WTC11 (cell line): ENCODE results near the gene COX8C. TPM values are rescaled to one million over a fixed set of nuclear protein-coding genes. Genes with fewer than 3 reads are reported as not detected.
A peak's percentile ranks its signal among the peaks of the same experiment; 100 is the strongest.

ENCODE experiments used
- ATAC-seq: fragments of 200-7000 bp; cut with Tn5 transposase; 2 replicates; pipeline ENCODE4 v1.10.0; 2021; ENCODE audit warnings: mild to moderate bottlenecking, moderate library complexity
- CTCF ChIA-PET: fragments of 300-600 bp; sonication (Branson Sonifier 250); formaldehyde crosslinking; loops from one replicate; lab custom pipeline; 2021; ENCODE audit warnings: antibody characterized with exemption; lab: Charles Lee
- POLR2A ChIA-PET: fragments of 350-600 bp; sonication (Branson Sonifier 250); formaldehyde crosslinking; loops from one replicate; lab custom pipeline; 2021; ENCODE audit warnings: antibody characterized with exemption; lab: Charles Lee
- DNase-seq: peaks from one replicate; pipeline ENCODE4 v3.0.0; 2021; ENCODE audit warnings: low spot score
- H3K27ac Mint-ChIP-seq: 2 replicates; pipeline ENCODE4 v1.8.0; 2021; ENCODE audit warnings: mixed read lengths
- H3K27me3 Mint-ChIP-seq: 2 replicates; pipeline ENCODE4 v1.8.0; 2021; ENCODE audit warnings: low read depth, mild to moderate bottlenecking, moderate library complexity, mixed read lengths
- H3K36me3 Mint-ChIP-seq: 2 replicates; pipeline ENCODE4 v1.8.0; 2021; ENCODE audit warnings: mixed read lengths
- H3K4me1 Mint-ChIP-seq: 2 replicates; pipeline ENCODE4 v1.8.0; 2022; ENCODE audit warnings: mixed read lengths
- H3K4me3 Mint-ChIP-seq: 2 replicates; pipeline ENCODE4 v1.8.0; 2021; ENCODE audit warnings: mild to moderate bottlenecking, moderate library complexity, mixed read lengths
- H3K9me3 Mint-ChIP-seq: 2 replicates; pipeline ENCODE4 v1.8.0; 2021; ENCODE audit warnings: mixed read lengths
- ATF1 ChIP-seq: sonication (generic); formaldehyde crosslinking; IDR thresholded peaks from 2 replicates; pipeline ENCODE4 v1.8.1; 2023; ENCODE audit warnings: mild to moderate bottlenecking, moderate library complexity, missing genetic modification reagents
- ESRRA ChIP-seq: sonication (generic); formaldehyde crosslinking; IDR thresholded peaks from 2 replicates; pipeline ENCODE4 v1.8.1; 2022; ENCODE audit warnings: mild to moderate bottlenecking, missing genetic modification reagents, borderline replicate concordance
- GABPB1 ChIP-seq: sonication (generic); formaldehyde crosslinking; IDR thresholded peaks from 2 replicates; pipeline ENCODE4 v1.8.1; 2023; ENCODE audit warnings: mild to moderate bottlenecking, missing genetic modification reagents
- GRHL2 ChIP-seq: fragments of 250-450 bp; sonication (Bioruptor Pico); IDR thresholded peaks from 2 replicates; pipeline ENCODE4 v1.8.0; 2022; ENCODE audit warnings: mild to moderate bottlenecking, moderate library complexity; ENCODE audit not compliant: insufficient replicate concordance, severe bottlenecking
- HMGA2 ChIP-seq: fragments of 250-450 bp; sonication (Bioruptor Pico); IDR thresholded peaks from 2 replicates; pipeline ENCODE4 v1.4.0; 2021; ENCODE audit warnings: mild to moderate bottlenecking, moderate library complexity
- JUN ChIP-seq: sonication (generic); formaldehyde crosslinking; IDR thresholded peaks from 2 replicates; pipeline ENCODE4 v1.8.0; 2023; ENCODE audit warnings: mild to moderate bottlenecking, missing genetic modification reagents
- NFE2L1 ChIP-seq: sonication (generic); formaldehyde crosslinking; IDR thresholded peaks from 2 replicates; pipeline ENCODE4 v1.8.1; 2023; ENCODE audit warnings: missing genetic modification reagents
- NR3C1 ChIP-seq: sonication (generic); formaldehyde crosslinking; conservative IDR thresholded peaks from 2 replicates; pipeline ENCODE4 v1.8.1; 2023; ENCODE audit warnings: low read depth, mild to moderate bottlenecking, missing genetic modification reagents
- RELA ChIP-seq: sonication (generic); formaldehyde crosslinking; IDR thresholded peaks from 2 replicates; pipeline ENCODE4 v1.8.1; 2022; ENCODE audit warnings: missing genetic modification reagents, mild to moderate bottlenecking, borderline replicate concordance
- TEAD4 ChIP-seq: sonication (generic); formaldehyde crosslinking; IDR thresholded peaks from 2 replicates; pipeline ENCODE4 v1.8.0; 2022; ENCODE audit warnings: mild to moderate bottlenecking, missing genetic modification reagents
- ZNF121 ChIP-seq: sonication (generic); formaldehyde crosslinking; IDR thresholded peaks from 2 replicates; pipeline ENCODE4 v1.8.0; 2023; ENCODE audit warnings: missing genetic modification reagents
- ZNF232 ChIP-seq: sonication (generic); formaldehyde crosslinking; IDR thresholded peaks from 2 replicates; pipeline ENCODE4 v1.8.0; 2022; ENCODE audit warnings: mild to moderate bottlenecking, missing genetic modification reagents
- total RNA-seq: library from RNA; stranded (reverse); gene quantifications from 3 replicates; pipeline ENCODE4 v1.2.3, GENCODE V29; 2021
- TF ChIP-seq, protein P1 (sequence below): fragments of 250-450 bp; sonication (Bioruptor Pico); IDR thresholded peaks from 2 replicates; pipeline ENCODE4 v2.1.2; 2022; ENCODE audit warnings: mild to moderate bottlenecking, moderate library complexity
- TF ChIP-seq, protein P2 (sequence below): fragments of 250-450 bp; sonication (Bioruptor Pico); conservative IDR thresholded peaks from 2 replicates; pipeline ENCODE4 v1.9.0; 2021; ENCODE audit warnings: mild to moderate bottlenecking
- TF ChIP-seq, protein P3 (sequence below): fragments of 250-450 bp; sonication (Bioruptor Pico); IDR thresholded peaks from 2 replicates; pipeline ENCODE4 v1.9.0; 2021; ENCODE audit warnings: moderate library complexity, mild to moderate bottlenecking, inconsistent platforms, borderline replicate concordance
- TF ChIP-seq, protein P4 (sequence below): sonication (generic); formaldehyde crosslinking; conservative IDR thresholded peaks from 2 replicates; pipeline ENCODE4 v1.8.1; 2022; ENCODE audit warnings: mild to moderate bottlenecking, missing genetic modification reagents
- TF ChIP-seq, protein P5 (sequence below): sonication (generic); formaldehyde crosslinking; conservative IDR thresholded peaks from 2 replicates; pipeline ENCODE4 v1.8.1; 2023; ENCODE audit warnings: mild to moderate bottlenecking, low read depth, missing genetic modification reagents, moderate library complexity
- TF ChIP-seq, protein P6 (sequence below): sonication (generic); formaldehyde crosslinking; IDR thresholded peaks from 2 replicates; pipeline ENCODE4 v1.8.1; 2023; ENCODE audit warnings: mild to moderate bottlenecking, missing genetic modification reagents, borderline replicate concordance
- TF ChIP-seq, protein P7 (sequence below): fragments of 250-450 bp; sonication (Bioruptor Pico); IDR thresholded peaks from 2 replicates; pipeline ENCODE4 v1.8.0; 2021; ENCODE audit warnings: mild to moderate bottlenecking
- TF ChIP-seq, protein P8 (sequence below): sonication (generic); formaldehyde crosslinking; IDR thresholded peaks from 2 replicates; pipeline ENCODE4 v1.8.0; 2022; ENCODE audit warnings: mild to moderate bottlenecking, missing genetic modification reagents

COX8C gene
- total RNA-seq, 1 experiment from 2014 or later = not detected

DNA sequence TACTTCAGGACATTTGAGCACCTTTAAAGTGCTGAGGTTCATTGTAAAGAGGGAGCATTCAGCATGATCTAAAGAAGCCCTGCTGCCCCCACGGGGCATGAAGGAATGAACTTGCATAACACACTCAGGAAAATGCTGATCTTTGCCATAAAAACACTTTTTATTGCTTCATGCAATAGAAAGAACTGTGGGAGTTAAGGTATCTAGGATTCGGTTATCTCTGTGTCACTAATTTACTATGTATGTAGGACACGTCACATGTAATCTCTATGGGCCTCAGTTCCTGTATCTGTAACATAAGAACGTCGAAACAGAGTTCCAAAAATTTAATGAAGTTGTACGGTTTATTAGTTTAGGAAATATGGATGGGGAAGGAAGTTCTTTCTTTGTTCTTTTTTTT lies 47.1 kb upstream of the COX8C start:
- Mint-ChIP-seq H3K27me3 (no peaks in the 10 kb centered on the region), H3K36me3 (no peaks in the 10 kb centered on the region), H3K4me1 (peaks cover 54% of the 10 kb centered on the region), H3K27ac (peak overlapping the region; percentile 95), H3K9me3 (no peaks in the 10 kb centered on the region), H3K4me3 (no peak overlapping the region)
- no peak for DNase-seq
- no peak for ATAC-seq
- ChIA-PET CTCF (interaction anchor here (0.6 kb wide), 1 partner anchor 348 kb away, joined by 3 read pairs; no protein-coding TSS in a partner anchor), POLR2A (interaction anchor here (0.7 kb wide), 1 partner anchor 20 kb away, joined by 4 read pairs; no protein-coding TSS in a partner anchor)
- no peak for TF ChIP-seq ZNF121 (CRISPR knock-in tag)
- no peak for TF ChIP-seq NFE2L1
- no peak for TF ChIP-seq GABPB1 (CRISPR knock-in tag)
- TF ChIP-seq HMGA2 (CRISPR knock-in tag) = no peak
- TF ChIP-seq, protein P1, sequence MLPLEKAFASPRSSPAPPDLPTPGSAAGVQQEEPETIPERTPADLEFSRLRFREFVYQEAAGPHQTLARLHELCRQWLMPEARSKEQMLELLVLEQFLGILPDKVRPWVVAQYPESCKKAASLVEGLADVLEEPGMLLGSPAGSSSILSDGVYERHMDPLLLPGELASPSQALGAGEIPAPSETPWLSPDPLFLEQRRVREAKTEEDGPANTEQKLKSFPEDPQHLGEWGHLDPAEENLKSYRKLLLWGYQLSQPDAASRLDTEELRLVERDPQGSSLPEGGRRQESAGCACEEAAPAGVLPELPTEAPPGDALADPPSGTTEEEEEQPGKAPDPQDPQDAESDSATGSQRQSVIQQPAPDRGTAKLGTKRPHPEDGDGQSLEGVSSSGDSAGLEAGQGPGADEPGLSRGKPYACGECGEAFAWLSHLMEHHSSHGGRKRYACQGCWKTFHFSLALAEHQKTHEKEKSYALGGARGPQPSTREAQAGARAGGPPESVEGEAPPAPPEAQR = no peak
- TF ChIP-seq, protein P2, sequence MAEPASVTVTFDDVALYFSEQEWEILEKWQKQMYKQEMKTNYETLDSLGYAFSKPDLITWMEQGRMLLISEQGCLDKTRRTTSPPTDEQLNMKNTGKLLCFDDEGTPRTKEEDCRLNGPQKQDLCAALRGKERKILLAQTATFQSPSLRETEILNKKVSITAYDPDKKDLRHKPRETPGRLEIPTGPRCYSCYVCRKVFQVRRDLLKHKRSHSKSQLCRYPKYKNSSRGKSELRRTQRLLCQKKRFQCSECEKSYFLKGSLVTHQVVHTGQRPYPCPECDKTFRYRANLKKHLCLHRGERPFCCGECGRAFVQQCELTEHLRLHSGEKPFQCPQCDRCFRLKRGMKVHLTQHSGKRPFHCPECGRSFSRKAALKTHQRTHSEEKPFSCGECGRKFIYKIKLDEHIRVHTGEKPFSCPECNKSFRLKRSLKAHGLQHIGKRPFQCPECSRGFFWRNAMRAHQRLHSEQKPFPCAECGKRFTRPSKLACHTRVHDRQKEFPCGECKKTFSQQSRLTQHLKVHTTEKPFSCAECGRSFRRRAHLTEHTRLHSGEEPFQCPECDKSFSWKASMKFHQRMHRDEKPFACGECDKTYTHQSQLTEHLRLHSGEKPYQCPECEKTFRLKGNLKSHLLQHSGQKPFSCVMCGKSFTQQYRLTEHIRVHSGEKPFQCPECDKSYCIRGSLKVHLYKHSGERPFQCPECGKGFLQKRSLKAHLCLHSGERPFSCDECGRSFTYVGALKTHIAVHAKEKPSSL = no peak
- TF ChIP-seq GRHL2 (CRISPR knock-in tag) = no peak
- no peak for TF ChIP-seq ESRRA
- TF ChIP-seq, protein P3, sequence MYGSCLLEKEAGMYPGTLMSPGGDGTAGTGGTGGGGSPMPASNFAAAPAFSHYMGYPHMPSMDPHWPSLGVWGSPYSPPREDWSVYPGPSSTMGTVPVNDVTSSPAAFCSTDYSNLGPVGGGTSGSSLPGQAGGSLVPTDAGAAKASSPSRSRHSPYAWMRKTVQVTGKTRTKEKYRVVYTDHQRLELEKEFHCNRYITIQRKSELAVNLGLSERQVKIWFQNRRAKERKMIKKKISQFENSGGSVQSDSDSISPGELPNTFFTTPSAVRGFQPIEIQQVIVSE = no peak
- no peak for TF ChIP-seq ATF1

DNA sequence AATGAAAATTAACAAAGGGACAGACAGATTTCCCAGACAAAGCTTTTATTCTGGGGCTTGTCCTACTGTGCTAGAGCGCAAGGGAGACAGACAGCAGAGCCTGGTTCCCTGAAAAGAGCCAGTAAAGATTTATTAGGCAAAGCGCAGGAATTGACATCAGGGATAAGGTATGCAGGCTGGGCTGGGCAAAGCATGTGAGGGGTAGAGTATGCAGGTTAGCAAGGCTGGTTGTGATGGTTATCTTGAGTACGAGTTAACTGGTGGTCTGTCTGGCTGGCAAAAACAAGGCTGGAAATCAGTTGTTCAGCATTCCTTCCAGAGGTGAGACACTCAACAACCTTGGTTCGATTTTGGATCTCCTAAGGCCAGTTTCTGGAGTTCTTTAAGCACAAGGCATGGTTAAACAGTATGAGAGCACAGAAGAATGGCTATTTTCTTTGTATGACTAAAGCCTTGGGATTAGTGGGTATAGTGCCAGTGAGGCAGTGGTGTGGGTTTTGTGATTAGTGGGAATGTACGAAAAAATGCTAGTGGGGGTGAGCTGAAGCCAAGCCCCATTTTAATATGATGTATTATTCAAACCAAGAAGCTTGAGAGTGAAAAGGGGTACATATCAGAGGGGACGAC lies 45.0 kb upstream of the COX8C start:
- no peak for DNase-seq
- ChIA-PET CTCF (no interaction called here), POLR2A (interaction anchor here (0.6 kb wide), 1 partner anchor 21 kb away, joined by 3 read pairs; no protein-coding TSS in a partner anchor)
- Mint-ChIP-seq H3K4me3 (no peak overlapping the region), H3K27ac (peak overlapping the region; percentile 95), H3K9me3 (no peaks in the 10 kb centered on the region), H3K4me1 (peaks cover 46% of the 10 kb centered on the region), H3K27me3 (no peaks in the 10 kb centered on the region), H3K36me3 (no peaks in the 10 kb centered on the region)
- peak; percentile 79 for ATAC-seq
- TF ChIP-seq ZNF232 (CRISPR knock-in tag) = no peak
- no peak for TF ChIP-seq TEAD4
- TF ChIP-seq JUN (CRISPR knock-in tag) = no peak
- TF ChIP-seq, protein P4, sequence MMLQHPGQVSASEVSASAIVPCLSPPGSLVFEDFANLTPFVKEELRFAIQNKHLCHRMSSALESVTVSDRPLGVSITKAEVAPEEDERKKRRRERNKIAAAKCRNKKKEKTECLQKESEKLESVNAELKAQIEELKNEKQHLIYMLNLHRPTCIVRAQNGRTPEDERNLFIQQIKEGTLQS (CRISPR knock-in tag) = no peak
- TF ChIP-seq, protein P5, sequence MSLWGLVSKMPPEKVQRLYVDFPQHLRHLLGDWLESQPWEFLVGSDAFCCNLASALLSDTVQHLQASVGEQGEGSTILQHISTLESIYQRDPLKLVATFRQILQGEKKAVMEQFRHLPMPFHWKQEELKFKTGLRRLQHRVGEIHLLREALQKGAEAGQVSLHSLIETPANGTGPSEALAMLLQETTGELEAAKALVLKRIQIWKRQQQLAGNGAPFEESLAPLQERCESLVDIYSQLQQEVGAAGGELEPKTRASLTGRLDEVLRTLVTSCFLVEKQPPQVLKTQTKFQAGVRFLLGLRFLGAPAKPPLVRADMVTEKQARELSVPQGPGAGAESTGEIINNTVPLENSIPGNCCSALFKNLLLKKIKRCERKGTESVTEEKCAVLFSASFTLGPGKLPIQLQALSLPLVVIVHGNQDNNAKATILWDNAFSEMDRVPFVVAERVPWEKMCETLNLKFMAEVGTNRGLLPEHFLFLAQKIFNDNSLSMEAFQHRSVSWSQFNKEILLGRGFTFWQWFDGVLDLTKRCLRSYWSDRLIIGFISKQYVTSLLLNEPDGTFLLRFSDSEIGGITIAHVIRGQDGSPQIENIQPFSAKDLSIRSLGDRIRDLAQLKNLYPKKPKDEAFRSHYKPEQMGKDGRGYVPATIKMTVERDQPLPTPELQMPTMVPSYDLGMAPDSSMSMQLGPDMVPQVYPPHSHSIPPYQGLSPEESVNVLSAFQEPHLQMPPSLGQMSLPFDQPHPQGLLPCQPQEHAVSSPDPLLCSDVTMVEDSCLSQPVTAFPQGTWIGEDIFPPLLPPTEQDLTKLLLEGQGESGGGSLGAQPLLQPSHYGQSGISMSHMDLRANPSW (CRISPR knock-in tag) = no peak
- TF ChIP-seq RELA = no peak
- TF ChIP-seq, protein P6, sequence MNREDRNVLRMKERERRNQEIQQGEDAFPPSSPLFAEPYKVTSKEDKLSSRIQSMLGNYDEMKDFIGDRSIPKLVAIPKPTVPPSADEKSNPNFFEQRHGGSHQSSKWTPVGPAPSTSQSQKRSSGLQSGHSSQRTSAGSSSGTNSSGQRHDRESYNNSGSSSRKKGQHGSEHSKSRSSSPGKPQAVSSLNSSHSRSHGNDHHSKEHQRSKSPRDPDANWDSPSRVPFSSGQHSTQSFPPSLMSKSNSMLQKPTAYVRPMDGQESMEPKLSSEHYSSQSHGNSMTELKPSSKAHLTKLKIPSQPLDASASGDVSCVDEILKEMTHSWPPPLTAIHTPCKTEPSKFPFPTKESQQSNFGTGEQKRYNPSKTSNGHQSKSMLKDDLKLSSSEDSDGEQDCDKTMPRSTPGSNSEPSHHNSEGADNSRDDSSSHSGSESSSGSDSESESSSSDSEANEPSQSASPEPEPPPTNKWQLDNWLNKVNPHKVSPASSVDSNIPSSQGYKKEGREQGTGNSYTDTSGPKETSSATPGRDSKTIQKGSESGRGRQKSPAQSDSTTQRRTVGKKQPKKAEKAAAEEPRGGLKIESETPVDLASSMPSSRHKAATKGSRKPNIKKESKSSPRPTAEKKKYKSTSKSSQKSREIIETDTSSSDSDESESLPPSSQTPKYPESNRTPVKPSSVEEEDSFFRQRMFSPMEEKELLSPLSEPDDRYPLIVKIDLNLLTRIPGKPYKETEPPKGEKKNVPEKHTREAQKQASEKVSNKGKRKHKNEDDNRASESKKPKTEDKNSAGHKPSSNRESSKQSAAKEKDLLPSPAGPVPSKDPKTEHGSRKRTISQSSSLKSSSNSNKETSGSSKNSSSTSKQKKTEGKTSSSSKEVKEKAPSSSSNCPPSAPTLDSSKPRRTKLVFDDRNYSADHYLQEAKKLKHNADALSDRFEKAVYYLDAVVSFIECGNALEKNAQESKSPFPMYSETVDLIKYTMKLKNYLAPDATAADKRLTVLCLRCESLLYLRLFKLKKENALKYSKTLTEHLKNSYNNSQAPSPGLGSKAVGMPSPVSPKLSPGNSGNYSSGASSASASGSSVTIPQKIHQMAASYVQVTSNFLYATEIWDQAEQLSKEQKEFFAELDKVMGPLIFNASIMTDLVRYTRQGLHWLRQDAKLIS (CRISPR knock-in tag) = no peak
- TF ChIP-seq, protein P7, sequence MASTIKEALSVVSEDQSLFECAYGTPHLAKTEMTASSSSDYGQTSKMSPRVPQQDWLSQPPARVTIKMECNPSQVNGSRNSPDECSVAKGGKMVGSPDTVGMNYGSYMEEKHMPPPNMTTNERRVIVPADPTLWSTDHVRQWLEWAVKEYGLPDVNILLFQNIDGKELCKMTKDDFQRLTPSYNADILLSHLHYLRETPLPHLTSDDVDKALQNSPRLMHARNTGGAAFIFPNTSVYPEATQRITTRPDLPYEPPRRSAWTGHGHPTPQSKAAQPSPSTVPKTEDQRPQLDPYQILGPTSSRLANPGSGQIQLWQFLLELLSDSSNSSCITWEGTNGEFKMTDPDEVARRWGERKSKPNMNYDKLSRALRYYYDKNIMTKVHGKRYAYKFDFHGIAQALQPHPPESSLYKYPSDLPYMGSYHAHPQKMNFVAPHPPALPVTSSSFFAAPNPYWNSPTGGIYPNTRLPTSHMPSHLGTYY (CRISPR knock-in tag) = no peak
- TF ChIP-seq, protein P8, sequence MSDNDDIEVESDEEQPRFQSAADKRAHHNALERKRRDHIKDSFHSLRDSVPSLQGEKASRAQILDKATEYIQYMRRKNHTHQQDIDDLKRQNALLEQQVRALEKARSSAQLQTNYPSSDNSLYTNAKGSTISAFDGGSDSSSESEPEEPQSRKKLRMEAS (CRISPR knock-in tag) = no peak
- TF ChIP-seq NR3C1 (CRISPR knock-in tag) = no peak
- no peak for TF ChIP-seq ATF1
